OCI-LY7 (cell line): ENCODE measurements around the gene ALPK3. TPM values are rescaled to one million over a fixed set of nuclear protein-coding genes. Genes with fewer than 3 reads are reported as not detected.

ENCODE experiments used
- BruUV-seq: library from RNA; stranded (reverse); fragments of 400-500 nt; replicated peaks from 2 replicates; lab custom pipeline; 2021; lab: Mats Ljungman, UMichigan
- CTCF ChIA-PET: fragments of 300-600 bp; sonication (Branson Sonifier 250); formaldehyde crosslinking; loops from one replicate; lab custom pipeline; 2022; ENCODE audit warnings: antibody characterized with exemption; ENCODE audit not compliant: unreplicated experiment; lab: Charles Lee
- POLR2A ChIA-PET: fragments of 300-600 bp; sonication (Branson Sonifier 250); formaldehyde crosslinking; loops from one replicate; lab custom pipeline; 2022; ENCODE audit warnings: antibody characterized with exemption; lab: Charles Lee
- DNase-seq: peaks from one replicate; pipeline ENCODE4 v3.0.0-alpha.2; 2015; ENCODE audit warnings: low spot score
- H2AFZ ChIP-seq: fragments of 200-600 bp; sonication (generic), shearing (Covaris generic); 2 replicates; pipeline ENCODE4 v1.6.1; 2014; ENCODE audit warnings: mild to moderate bottlenecking, antibody characterized with exemption, low read length, moderate library complexity
- H3K27ac ChIP-seq: fragments of 200-600 bp; sonication (generic); 2 replicates; pipeline ENCODE4 v1.5.1; 2014; ENCODE audit warnings: mixed run types, low read depth, mild to moderate bottlenecking, moderate library complexity, low read length, inconsistent platforms; ENCODE audit not compliant: poor library complexity, severe bottlenecking
- H3K36me3 ChIP-seq: fragments of 200-600 bp; sonication (generic); 2 replicates; pipeline ENCODE4 v1.6.1; 2014; ENCODE audit warnings: mild to moderate bottlenecking, antibody characterized with exemption, low read length, moderate library complexity, mixed read lengths; ENCODE audit not compliant: insufficient read depth
- H3K4me1 ChIP-seq: fragments of 200-600 bp; sonication (generic); 2 replicates; pipeline ENCODE4 v1.5.1; 2014; ENCODE audit warnings: mild to moderate bottlenecking, low read length; ENCODE audit not compliant: insufficient read depth, poor library complexity, severe bottlenecking
- H3K4me2 ChIP-seq: fragments of 200-600 bp; sonication (generic); 2 replicates; pipeline ENCODE4 v1.6.1; 2014; ENCODE audit warnings: mild to moderate bottlenecking, low read length
- H3K4me3 ChIP-seq: fragments of 200-600 bp; sonication (generic); 2 replicates; pipeline ENCODE4 v1.5.1; 2014; ENCODE audit warnings: mild to moderate bottlenecking, low read depth, low read length; ENCODE audit not compliant: poor library complexity, severe bottlenecking
- H3K79me2 ChIP-seq: fragments of 200-600 bp; sonication (generic); 2 replicates; pipeline ENCODE4 v1.6.1; 2016; ENCODE audit warnings: low read depth, mild to moderate bottlenecking, low read length, moderate library complexity, mixed read lengths; ENCODE audit not compliant: insufficient read depth
- H3K9me2 ChIP-seq: fragments of 200-600 bp; sonication (generic); 2 replicates; pipeline ENCODE4 v1.6.1; 2016; ENCODE audit warnings: mild to moderate bottlenecking, low read length, mixed read lengths; ENCODE audit not compliant: insufficient read depth
- H3K9me3 ChIP-seq: fragments of 200-600 bp; sonication (generic); 2 replicates; pipeline ENCODE4 v1.6.1; 2014; ENCODE audit warnings: mild to moderate bottlenecking, mixed run types, low read length, mixed read lengths
- H4K20me1 ChIP-seq: fragments of 200-600 bp; sonication (generic); 2 replicates; pipeline ENCODE4 v1.6.1; 2014; ENCODE audit warnings: mild to moderate bottlenecking, antibody characterized with exemption, low read length, moderate library complexity, mixed read lengths; ENCODE audit not compliant: insufficient read depth
- CTCF ChIP-seq: fragments of 200-600 bp; sonication (generic); conservative IDR thresholded peaks from 2 replicates; pipeline ENCODE4 v1.5.1; 2014; ENCODE audit warnings: mild to moderate bottlenecking, antibody characterized with exemption, low read length, moderate library complexity, mixed read lengths
- EZH2phosphoT487 ChIP-seq: fragments of 200-600 bp; sonication (generic); IDR thresholded peaks from 2 replicates; pipeline ENCODE4 v1.6.1; 2018; ENCODE audit warnings: low read depth, borderline replicate concordance, mild to moderate bottlenecking, mixed run types, antibody characterized with exemption, low read length, moderate library complexity, mixed read lengths
- intact Hi-C: fragments of 100-400 bp; cut with micrococcal nuclease; formaldehyde crosslinking; loops from one replicate; pipeline ENCODE4 v1.10.0; 2022; ENCODE audit not compliant: unreplicated experiment
- total RNA-seq, 2 experiments: library from RNA; depleted of rRNA in 1 of 2; stranded (reverse); fragments of >200 nt in 1 of 2; shearing (Covaris generic) in 1 of 2; gene quantifications; 2 replicates each; pipeline ENCODE4 v1.2.3, GENCODE V29; 2014 to 2022

Gene ALPK3
- total RNA-seq, 2 experiments from 2014 or later: 0.16 to 0.23 TPM

GRCh38 chr15:84858231-84858630 lies 41.1 kb downstream of the ALPK3 start:
- Histone ChIP-seq H3K4me1 (no peaks in the 10 kb centered on the region), H3K4me2 (no peak overlapping the region), H3K4me3 (no peak overlapping the region), H4K20me1 (no peaks in the 10 kb centered on the region), H3K9me3 (no peaks in the 10 kb centered on the region), H2AFZ (no peak overlapping the region), H3K79me2 (no peaks in the 10 kb centered on the region), H3K27ac (no peak overlapping the region), H3K9me2 (no peaks in the 10 kb centered on the region), H3K36me3 (no peaks in the 10 kb centered on the region)
- POLR2A ChIA-PET: no interaction called here
- TF ChIP-seq EZH2phosphoT487 (no peak), CTCF (no peak)
- CTCF ChIA-PET: no interaction called here
- DNase-seq: no peak
- intact Hi-C loops: no loop called here
- BruUV-seq: no TSS peak

GRCh38 chr15:84859144-84859543 lies 42.0 kb downstream of the ALPK3 start:
- intact Hi-C loops: no loop called here
- CTCF ChIA-PET: no interaction called here

More at GRCh38 chr15:84859144-84859543, 42.0 kb downstream of the ALPK3 start:
- H3K4me2 ChIP-seq: no peak overlapping the region
- no peaks in the 10 kb centered on the region for H3K9me3 ChIP-seq
- POLR2A ChIA-PET: no interaction called here
- H3K36me3 ChIP-seq: no peaks in the 10 kb centered on the region
- H3K4me1 ChIP-seq: no peaks in the 10 kb centered on the region
- no TSS peak for BruUV-seq
- H3K4me3 ChIP-seq: no peak overlapping the region
- H3K27ac ChIP-seq: no peak overlapping the region
- DNase-seq: no peak
- TF ChIP-seq CTCF: no peak
- no peak for TF ChIP-seq EZH2phosphoT487
- H3K9me2 ChIP-seq: no peaks in the 10 kb centered on the region
- no peaks in the 10 kb centered on the region for H4K20me1 ChIP-seq
- H3K79me2 ChIP-seq: no peaks in the 10 kb centered on the region
- no peak overlapping the region for H2AFZ ChIP-seq
